ENCODE measurements around the gene GEMIN5. TPM values are rescaled to one million over a fixed set of nuclear protein-coding genes. Genes with fewer than 3 reads are reported as not detected.

Gene GEMIN5
- total RNA-seq, 1 donor from 2014 or later: 16.3 TPM

DNA sequence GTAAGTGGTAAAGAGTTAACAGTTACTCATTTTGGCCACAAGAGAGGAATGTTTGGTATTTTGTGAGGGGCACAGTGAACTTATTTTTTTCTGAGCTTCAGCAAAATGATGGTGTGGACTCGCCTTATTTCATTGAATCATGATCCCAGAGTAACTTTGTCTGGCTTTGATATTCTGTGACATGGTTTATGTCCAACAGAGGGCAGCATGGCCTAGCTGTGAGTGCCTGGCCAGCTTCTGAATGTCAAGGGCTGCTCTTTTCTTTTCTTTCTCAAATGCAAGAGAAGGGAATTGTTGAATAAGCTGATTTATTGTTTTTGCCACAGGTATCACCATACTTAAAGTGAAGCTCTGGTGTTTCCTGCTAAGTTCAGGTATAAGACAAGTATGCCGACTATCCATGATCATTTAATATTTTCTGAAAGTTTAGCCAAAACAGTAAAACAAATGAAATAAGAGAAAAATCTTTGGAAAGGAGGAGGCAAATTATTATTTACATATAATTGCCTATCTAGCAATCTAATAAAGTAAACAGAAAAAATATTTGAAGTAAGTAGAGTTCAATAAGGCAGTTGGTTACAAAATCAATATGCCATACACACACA, 34.6 kb upstream of the GEMIN5 start:
- DNase-seq (ENCODE audit: low read depth): no peak
- TF ChIP-seq, protein P1, sequence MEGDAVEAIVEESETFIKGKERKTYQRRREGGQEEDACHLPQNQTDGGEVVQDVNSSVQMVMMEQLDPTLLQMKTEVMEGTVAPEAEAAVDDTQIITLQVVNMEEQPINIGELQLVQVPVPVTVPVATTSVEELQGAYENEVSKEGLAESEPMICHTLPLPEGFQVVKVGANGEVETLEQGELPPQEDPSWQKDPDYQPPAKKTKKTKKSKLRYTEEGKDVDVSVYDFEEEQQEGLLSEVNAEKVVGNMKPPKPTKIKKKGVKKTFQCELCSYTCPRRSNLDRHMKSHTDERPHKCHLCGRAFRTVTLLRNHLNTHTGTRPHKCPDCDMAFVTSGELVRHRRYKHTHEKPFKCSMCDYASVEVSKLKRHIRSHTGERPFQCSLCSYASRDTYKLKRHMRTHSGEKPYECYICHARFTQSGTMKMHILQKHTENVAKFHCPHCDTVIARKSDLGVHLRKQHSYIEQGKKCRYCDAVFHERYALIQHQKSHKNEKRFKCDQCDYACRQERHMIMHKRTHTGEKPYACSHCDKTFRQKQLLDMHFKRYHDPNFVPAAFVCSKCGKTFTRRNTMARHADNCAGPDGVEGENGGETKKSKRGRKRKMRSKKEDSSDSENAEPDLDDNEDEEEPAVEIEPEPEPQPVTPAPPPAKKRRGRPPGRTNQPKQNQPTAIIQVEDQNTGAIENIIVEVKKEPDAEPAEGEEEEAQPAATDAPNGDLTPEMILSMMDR (IDR thresholded peaks at IDR 0.05; ENCODE audit: insufficient read depth, low read length, poor library complexity, severe bottlenecking): peak; percentile 71
- H3K4me3 ChIP-seq (ENCODE audit: low read depth, low read length): no peak overlapping the region
- H3K27me3 ChIP-seq (ENCODE audit: control insufficient read depth, insufficient read depth, low read length): no peaks in the 10 kb centered on the region
- H3K36me3 ChIP-seq (ENCODE audit: control insufficient read depth, insufficient read depth, low read length): no peaks in the 10 kb centered on the region

DNA sequence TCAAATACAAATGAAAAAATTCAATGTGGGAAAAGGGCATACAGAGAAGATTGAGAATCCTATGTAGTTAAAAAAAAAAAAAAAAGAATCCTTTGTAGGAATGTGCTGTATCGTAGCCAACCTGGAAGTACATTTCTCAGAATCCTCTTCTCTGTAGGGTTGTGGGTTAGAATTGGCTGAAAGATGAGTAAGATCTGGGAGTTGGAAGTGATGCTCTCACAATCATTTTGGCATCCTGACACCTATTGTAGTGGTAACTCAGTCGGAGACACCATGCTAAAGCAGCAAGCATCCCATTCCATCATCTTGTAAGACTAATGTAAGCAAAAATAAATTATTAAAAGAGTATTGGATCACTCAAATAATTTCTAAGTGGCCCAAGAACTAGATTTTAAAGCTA, 33.5 kb upstream of the GEMIN5 start:
- Histone ChIP-seq H3K27me3 (ENCODE audit: control insufficient read depth, insufficient read depth, low read length) (no peaks in the 10 kb centered on the region), H3K4me3 (ENCODE audit: low read depth, low read length) (no peak overlapping the region), H3K36me3 (ENCODE audit: control insufficient read depth, insufficient read depth, low read length) (no peaks in the 10 kb centered on the region)
- DNase-seq (ENCODE audit: low read depth): no peak
- TF ChIP-seq, protein P1 (IDR thresholded peaks at IDR 0.05; ENCODE audit: insufficient read depth, low read length, poor library complexity, severe bottlenecking): no peak

DNA sequence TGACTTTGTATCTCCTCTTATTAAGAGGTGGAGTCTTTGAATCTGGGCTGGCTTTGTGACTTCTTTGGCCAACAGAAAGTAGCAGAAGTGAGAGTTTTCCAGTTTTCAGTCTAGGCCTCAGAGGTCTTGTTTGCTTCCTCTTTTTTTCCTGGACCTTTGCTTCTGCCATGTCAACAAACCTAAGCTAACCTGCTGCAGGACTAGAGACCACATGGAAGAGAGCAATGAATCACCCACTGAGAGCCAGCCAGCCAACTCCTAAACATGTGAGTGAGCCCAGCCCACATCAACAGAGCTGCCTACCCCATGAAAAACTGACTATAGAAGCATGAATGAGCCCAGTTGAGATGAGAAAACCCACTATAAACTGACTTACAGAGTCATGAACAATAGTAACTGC, 32.7 kb upstream of the GEMIN5 start:
- DNase-seq (ENCODE audit: low read depth): no peak

DNA sequence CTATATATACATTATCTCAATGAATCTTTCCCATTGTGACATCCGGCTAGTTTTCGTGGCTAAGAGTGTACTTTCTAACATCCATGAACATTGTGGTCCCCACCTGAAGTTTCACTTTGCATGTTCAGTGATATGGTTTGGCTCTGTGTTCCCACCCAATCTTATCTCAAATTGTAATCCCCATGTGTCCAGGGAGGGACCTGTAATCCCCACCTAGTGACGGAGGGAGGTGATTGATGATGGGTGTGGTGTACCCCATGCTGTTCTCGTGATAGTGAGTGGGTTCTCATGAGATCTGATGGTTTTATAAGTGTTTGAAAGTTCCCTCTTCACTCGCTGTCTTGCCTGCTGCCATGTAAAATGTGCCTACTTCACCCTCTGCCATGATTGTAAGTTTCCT, 30.9 kb upstream of the GEMIN5 start:
- no peaks in the 10 kb centered on the region for H3K36me3 ChIP-seq (ENCODE audit: control insufficient read depth, insufficient read depth, low read length)
- no peaks in the 10 kb centered on the region for H3K27me3 ChIP-seq (ENCODE audit: control insufficient read depth, insufficient read depth, low read length)
- H3K4me3 ChIP-seq (ENCODE audit: low read depth, low read length): no peak overlapping the region
- no peak for DNase-seq (ENCODE audit: low read depth)
- TF ChIP-seq, protein P1 (IDR thresholded peaks at IDR 0.05; ENCODE audit: insufficient read depth, low read length, poor library complexity, severe bottlenecking): no peak

More for the DNA sequence above, 32.7 kb upstream of the GEMIN5 start:
- TF ChIP-seq, protein P1 (IDR thresholded peaks at IDR 0.05; ENCODE audit: insufficient read depth, low read length, poor library complexity, severe bottlenecking): no peak
- no peaks in the 10 kb centered on the region for H3K27me3 ChIP-seq (ENCODE audit: control insufficient read depth, insufficient read depth, low read length)
- H3K4me3 ChIP-seq (ENCODE audit: low read depth, low read length): no peak overlapping the region
- H3K36me3 ChIP-seq (ENCODE audit: control insufficient read depth, insufficient read depth, low read length): no peaks in the 10 kb centered on the region

DNA sequence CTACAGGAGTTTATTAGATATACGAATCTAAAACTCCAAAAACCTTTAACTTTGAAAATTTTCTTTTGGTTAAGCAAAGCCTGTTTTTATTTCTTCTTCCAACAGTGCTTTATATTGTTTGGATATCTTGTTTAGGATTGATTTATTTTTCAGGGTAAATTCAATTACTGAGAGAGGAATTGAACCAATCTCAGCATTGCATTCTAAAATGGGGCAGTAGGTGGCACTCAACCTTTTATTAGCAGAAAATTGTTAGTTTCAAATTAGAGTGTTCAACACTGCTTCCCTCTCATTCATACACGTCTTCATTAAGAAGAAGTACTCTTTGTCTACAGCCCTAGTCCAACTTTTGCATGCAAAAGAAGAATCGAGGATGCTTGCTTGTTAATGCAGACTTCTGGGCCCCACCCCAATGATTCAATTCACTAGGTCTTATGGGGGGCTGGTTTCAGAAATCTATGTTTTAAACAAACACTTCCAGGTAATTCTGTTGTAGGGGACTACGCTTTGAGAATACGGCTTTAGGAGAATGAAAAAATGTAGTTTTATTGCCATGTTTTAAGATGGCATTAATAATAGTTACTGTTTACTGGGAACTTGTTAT, 29.5 kb upstream of the GEMIN5 start:
- H3K36me3 ChIP-seq (ENCODE audit: control insufficient read depth, insufficient read depth, low read length): no peaks in the 10 kb centered on the region
- TF ChIP-seq, protein P1 (IDR thresholded peaks at IDR 0.05; ENCODE audit: insufficient read depth, low read length, poor library complexity, severe bottlenecking): peak; percentile 53
- H3K27me3 ChIP-seq (ENCODE audit: control insufficient read depth, insufficient read depth, low read length): no peaks in the 10 kb centered on the region
- no peak for DNase-seq (ENCODE audit: low read depth)
- H3K4me3 ChIP-seq (ENCODE audit: low read depth, low read length): no peak overlapping the region

DNA sequence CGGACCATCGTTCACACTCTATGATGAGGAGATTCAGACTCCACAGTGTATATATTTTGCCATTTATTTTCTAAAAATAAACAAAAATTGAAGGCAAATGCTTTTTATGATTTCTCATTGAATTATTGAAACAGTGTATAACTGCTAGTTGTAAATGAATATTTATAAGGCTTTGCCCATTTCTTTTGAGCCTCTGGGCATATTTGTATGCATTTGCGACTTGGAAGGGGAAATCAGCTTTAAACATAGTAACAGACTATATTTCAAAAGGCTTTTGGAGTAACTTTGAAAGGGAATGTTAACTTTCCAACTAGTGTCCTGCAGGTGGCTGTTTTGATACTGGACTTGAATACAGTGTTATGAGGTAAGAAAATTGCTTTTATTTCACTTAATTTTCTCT, 28.9 kb upstream of the GEMIN5 start:
- Histone ChIP-seq H3K36me3 (ENCODE audit: control insufficient read depth, insufficient read depth, low read length) (no peaks in the 10 kb centered on the region), H3K4me3 (ENCODE audit: low read depth, low read length) (no peak overlapping the region), H3K27me3 (ENCODE audit: control insufficient read depth, insufficient read depth, low read length) (no peaks in the 10 kb centered on the region)
- DNase-seq (ENCODE audit: low read depth): no peak
- TF ChIP-seq, protein P1 (IDR thresholded peaks at IDR 0.05; ENCODE audit: insufficient read depth, low read length, poor library complexity, severe bottlenecking): no peak

All from kidney epithelial cell (primary cell).